Measurements from ENCODE around the gene SEMA4B.

GRCh38 chr15:90190606-90191343 is 10.4 kb upstream of the SEMA4B start:
- no peak for TF ChIP-seq CTCF (IDR thresholded peaks at IDR 0.05)
- TF ChIP-seq POLR2A (IDR thresholded peaks at IDR 0.05) = no peak
- no peak for TF ChIP-seq EP300 (IDR thresholded peaks at IDR 0.05)
